GM23338 (cell line): Measurements from ENCODE around the gene MAP4K3. TPM values are rescaled to one million over a fixed set of nuclear protein-coding genes. Genes with fewer than 3 reads are reported as not detected.

Source experiments
- ATAC-seq: fragments of 200-7000 bp; cut with Tn5 transposase; 3 replicates; pipeline ENCODE4 v1.9.1; 2020
- DNase-seq: peaks from one replicate; pipeline ENCODE4 v3.0.0-alpha.2; 2015; ENCODE audit warnings: low spot score
- H2AFZ ChIP-seq: fragments of 200-600 bp; sonication (generic); 2 replicates; pipeline ENCODE4 v1.8.0; 2016; ENCODE audit warnings: antibody characterized with exemption, mild to moderate bottlenecking, moderate library complexity
- H3F3A ChIP-seq: fragments of 200-600 bp; sonication (generic); replicated peaks from 2 replicates; pipeline ENCODE4 v1.8.0; 2017; ENCODE audit warnings: antibody characterized with exemption, mixed run types, low read depth
- H3K27ac ChIP-seq: fragments of 200-600 bp; sonication (generic); 2 replicates; pipeline ENCODE4 v1.6.1; 2016; ENCODE audit warnings: low read depth
- H3K27me3 ChIP-seq: fragments of 200-600 bp; sonication (generic); 2 replicates; pipeline ENCODE4 v1.8.0; 2016; ENCODE audit warnings: mild to moderate bottlenecking, mixed run types, moderate library complexity; ENCODE audit not compliant: insufficient read depth
- H3K36me3 ChIP-seq: fragments of 200-600 bp; sonication (generic); 2 replicates; pipeline ENCODE4 v1.8.0; 2016; ENCODE audit warnings: mild to moderate bottlenecking; ENCODE audit not compliant: insufficient read depth
- H3K4me1 ChIP-seq: fragments of 200-600 bp; sonication (generic); 2 replicates; pipeline ENCODE4 v1.8.0; 2016; ENCODE audit warnings: mild to moderate bottlenecking, moderate library complexity; ENCODE audit not compliant: insufficient read depth
- H3K4me2 ChIP-seq: fragments of 200-600 bp; sonication (generic); 2 replicates; pipeline ENCODE4 v1.7.1; 2017; ENCODE audit warnings: mixed run types
- H3K4me3 ChIP-seq: fragments of 200-600 bp; sonication (generic); 2 replicates; pipeline ENCODE4 v1.6.1; 2016; ENCODE audit warnings: mixed run types
- H3K79me2 ChIP-seq: fragments of 200-600 bp; sonication (generic); replicated peaks from 2 replicates; pipeline ENCODE4 v1.8.0; 2017; ENCODE audit warnings: mild to moderate bottlenecking; ENCODE audit not compliant: insufficient read depth
- H3K9me2 ChIP-seq: fragments of 200-600 bp; sonication (generic); 2 replicates; pipeline ENCODE4 v1.8.0; 2017; ENCODE audit not compliant: insufficient read depth
- H4K20me1 ChIP-seq: fragments of 200-600 bp; sonication (generic); replicated peaks from 2 replicates; pipeline ENCODE4 v1.8.0; 2017; ENCODE audit warnings: mild to moderate bottlenecking; ENCODE audit not compliant: insufficient read depth
- H3K27ac Mint-ChIP-seq: 2 replicates; pipeline ENCODE4 v1.8.0; 2020; ENCODE audit warnings: inconsistent platforms, mild to moderate bottlenecking, moderate library complexity, mixed read lengths
- H3K27me3 Mint-ChIP-seq: 3 replicates; pipeline ENCODE4 v1.8.0; 2022; ENCODE audit warnings: low read depth, mild to moderate bottlenecking, moderate library complexity, mixed read lengths, inconsistent platforms; ENCODE audit not compliant: insufficient read depth, poor library complexity
- H3K36me3 Mint-ChIP-seq: 3 replicates; pipeline ENCODE4 v1.8.0; 2021; ENCODE audit warnings: low read depth, mild to moderate bottlenecking, inconsistent platforms, moderate library complexity, mixed read lengths
- H3K4me1 Mint-ChIP-seq: 3 replicates; pipeline ENCODE4 v1.8.0; 2020; ENCODE audit warnings: mild to moderate bottlenecking, inconsistent platforms, mixed read lengths
- H3K4me3 Mint-ChIP-seq: 3 replicates; pipeline ENCODE4 v1.8.0; 2021; ENCODE audit warnings: moderate library complexity, mild to moderate bottlenecking, inconsistent platforms, mixed read lengths
- H3K9me3 Mint-ChIP-seq: 3 replicates; pipeline ENCODE4 v1.8.0; 2020; ENCODE audit warnings: moderate library complexity, mild to moderate bottlenecking, inconsistent platforms, mixed read lengths
- CREB1 ChIP-seq: fragments of 250-450 bp; sonication (Bioruptor Pico); IDR thresholded peaks from 2 replicates; pipeline ENCODE4 v1.5.0; 2020; ENCODE audit warnings: low read depth, mild to moderate bottlenecking, moderate library complexity
- CTCF ChIP-seq, 2 experiments: fragments of 200-600 bp in 1 of 2; sonication (generic) in 1 of 2; conservative IDR thresholded peaks; 2 replicates each; pipeline versions ENCODE4 v1.5.1 to v1.6.1; 2016 to 2017; ENCODE audit warnings: antibody characterized with exemption in 2 of 2, low read depth in 2 of 2, mild to moderate bottlenecking in 2 of 2, moderate library complexity in 1 of 2
- EZH2 ChIP-seq: fragments of 200-600 bp; sonication (generic); IDR thresholded peaks from one replicate; pipeline ENCODE4 v1.8.0; 2017; ENCODE audit warnings: antibody characterized with exemption, mild to moderate bottlenecking, low read depth; ENCODE audit not compliant: unreplicated experiment
- EZH2phosphoT487 ChIP-seq: fragments of 200-600 bp; sonication (generic); IDR thresholded peaks from one replicate; pipeline ENCODE4 v1.8.1; 2018; ENCODE audit warnings: antibody characterized with exemption; ENCODE audit not compliant: unreplicated experiment
- JUNB ChIP-seq: IDR thresholded peaks from one replicate; pipeline ENCODE4 v1.6.1; 2016; ENCODE audit warnings: antibody characterized with exemption; ENCODE audit not compliant: unreplicated experiment
- NANOG ChIP-seq: IDR thresholded peaks from 2 replicates; pipeline ENCODE4 v1.6.1; 2016; ENCODE audit warnings: antibody characterized with exemption, borderline replicate concordance
- POLR2AphosphoS5 ChIP-seq: IDR thresholded peaks from 2 replicates; pipeline ENCODE4 v1.6.1; 2016; ENCODE audit warnings: antibody characterized with exemption, low read depth
- REST ChIP-seq: IDR thresholded peaks from one replicate; pipeline ENCODE4 v1.6.1; 2018; ENCODE audit warnings: antibody characterized with exemption; ENCODE audit not compliant: unreplicated experiment
- STAT1 ChIP-seq: IDR thresholded peaks from one replicate; pipeline ENCODE4 v1.6.1; 2016; ENCODE audit warnings: antibody characterized with exemption; ENCODE audit not compliant: unreplicated experiment
- ZNF462 ChIP-seq: fragments of 250-450 bp; sonication (Bioruptor Pico); IDR thresholded peaks from 2 replicates; pipeline ENCODE4 v1.5.0; 2020; ENCODE audit warnings: mild to moderate bottlenecking, moderate library complexity
- polyA plus RNA-seq: library from polyadenylated mRNA; unstranded; fragments of >200 nt; fragmentation: Nextera tagmentation; extraction: Ambion mirVana; gene quantifications from 2 replicates; pipeline ENCODE4 v1.2.1, GENCODE V29; 2016
- total RNA-seq: library from RNA; depleted of rRNA; stranded (reverse); fragments of >200 nt; shearing (Covaris generic); gene quantifications from 2 replicates; pipeline ENCODE4 v1.2.3, GENCODE V29; 2014

Gene MAP4K3
- total and polyA plus RNA-seq, 2 experiments from 2014 or later = 33.0 to 90.7 TPM

- TF ChIP-seq REST = no peak
- TF ChIP-seq JUNB = no peak
Observed at GRCh38 chr2:39334978-39335377, 102.1 kb downstream of the MAP4K3 start (continued).

- Histone ChIP-seq H3K4me3 (no peak overlapping the region), H4K20me1 (no peaks in the 10 kb centered on the region; the same call in 1 of the 2 replicates), H3K79me2 (0 out of 2 replicates have a peak, but pooled peaks cover 8% of the 10 kb centered on the region), H3K27ac (no peak overlapping the region), H3K4me1 (peaks cover 5% of the 10 kb centered on the region), H3K9me2 (no peaks in the 10 kb centered on the region), H3K36me3 (no peaks in the 10 kb centered on the region; the same call in 1 of the 2 replicates), H2AFZ (no peak overlapping the region), H3F3A (no peaks in the 10 kb centered on the region), H3K4me2 (no peak overlapping the region), H3K27me3 (no peaks in the 10 kb centered on the region)
- Mint-ChIP-seq H3K27ac (no peak overlapping the region; the same call in 1 of the 2 replicates), H3K9me3 (no peaks in the 10 kb centered on the region), H3K4me3 (no peak overlapping the region), H3K4me1 (peaks cover 11% of the 10 kb centered on the region), H3K27me3 (no peaks in the 10 kb centered on the region), H3K36me3 (peaks cover 4% of the 10 kb centered on the region; the same call in 1 of the 3 replicates)
- DNase-seq (no peak), ATAC-seq (no peak)
- TF ChIP-seq EZH2 (no peak), JUNB (no peak), CREB1 (CRISPR knock-in tag) (no peak), STAT1 (no peak), ZNF462 (no peak), NANOG (no peak), CTCF (conservative IDR thresholded peaks at IDR 0.05; ENCODE audit: low read depth in 2 of 2) (no peak), REST (no peak), POLR2AphosphoS5 (no peak), EZH2phosphoT487 (no peak)
Observed at GRCh38 chr2:39334529-39334928, 102.6 kb downstream of the MAP4K3 start.
